GM19395 (cell line): Measurements from ENCODE around the gene CTBP2.
A peak's percentile ranks its signal among the peaks of the same experiment; 100 is the strongest.

Source experiments
- ATAC-seq: cut with Tn5 transposase; IDR thresholded peaks from one replicate; pipeline ENCODE4 v1.9.1; 2021; ENCODE audit warnings: mild to moderate bottlenecking, moderate library complexity; ENCODE audit not compliant: unreplicated experiment

CTBP2 gene

DNA sequence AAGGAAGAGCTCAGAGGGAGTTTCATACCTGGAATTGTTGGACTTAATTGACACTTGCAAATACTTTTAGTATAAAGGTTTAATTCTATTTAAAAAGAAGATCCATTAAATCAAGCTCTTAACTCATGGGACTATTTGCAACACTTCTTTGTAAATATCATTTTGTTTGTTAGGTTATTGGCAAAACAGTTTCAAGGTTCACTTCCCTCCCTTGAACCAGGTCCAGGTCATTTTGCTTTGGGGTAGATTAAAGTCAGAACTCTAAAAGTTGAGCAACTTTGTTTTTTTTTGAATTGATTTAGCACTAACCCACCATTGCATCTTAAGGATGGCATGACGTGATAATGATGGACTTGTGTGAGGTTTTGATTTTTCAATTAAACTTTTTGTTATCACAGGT, 172.6 kb downstream of the CTBP2 start:
- no peak for ATAC-seq

DNA sequence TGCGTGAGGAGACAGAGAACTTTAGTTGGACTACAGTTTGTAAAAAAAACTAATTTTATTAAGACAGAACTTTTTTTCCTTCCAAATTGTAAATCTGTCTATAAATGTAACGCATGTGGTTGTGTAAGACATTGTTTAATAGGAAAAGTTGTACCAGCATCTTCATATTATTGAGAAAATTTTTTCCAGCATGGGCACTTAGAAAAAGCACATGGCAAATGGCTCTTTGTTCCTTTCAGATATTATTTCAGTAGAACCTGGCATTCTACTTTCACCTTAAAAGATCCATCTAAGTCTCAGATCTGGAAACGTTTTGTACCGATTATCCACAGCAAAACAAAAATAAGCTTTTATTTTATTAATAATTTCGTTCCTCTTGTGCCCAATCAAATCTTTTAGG, 175.2 kb downstream of the CTBP2 start:
- no peak for ATAC-seq

DNA sequence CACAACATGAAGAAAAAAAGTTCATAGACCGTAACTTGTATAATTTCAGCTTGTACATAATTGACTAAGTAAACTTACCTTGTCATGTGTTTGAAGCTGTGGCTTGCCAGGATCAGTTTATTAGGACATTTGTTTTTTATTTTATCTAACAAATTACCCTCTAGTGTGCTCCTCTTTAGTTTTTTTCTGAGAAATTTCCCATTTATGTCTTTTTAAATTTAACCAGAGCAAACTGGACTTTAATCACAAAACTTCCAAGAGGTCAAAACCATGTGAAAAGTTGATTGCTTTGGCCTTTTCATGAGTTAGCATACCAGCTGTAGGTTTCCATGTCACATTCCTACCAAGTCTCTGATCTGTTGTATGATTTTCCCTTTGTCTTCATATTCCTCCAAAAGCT, 176.0 kb downstream of the CTBP2 start:
- ATAC-seq, result no peak

DNA sequence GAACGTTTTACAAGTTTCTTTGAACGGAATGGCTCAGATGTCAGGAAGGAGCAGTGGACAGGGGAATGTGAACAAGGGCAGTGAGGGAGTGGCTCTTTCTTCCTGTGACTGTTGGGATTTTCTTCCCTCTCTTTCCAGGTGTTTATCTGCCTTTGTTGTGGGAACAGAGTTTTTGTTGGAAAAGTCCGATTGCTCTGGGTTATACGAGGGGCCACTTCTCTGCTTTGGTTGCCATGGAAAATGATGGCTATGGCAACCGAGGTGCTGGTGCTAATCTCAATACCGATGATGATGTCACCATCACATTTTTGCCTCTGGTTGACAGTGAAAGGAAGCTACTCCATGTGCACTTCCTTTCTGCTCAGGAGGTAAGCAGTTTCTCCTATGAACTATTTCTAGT, 177.0 kb downstream of the CTBP2 start:
- ATAC-seq, result no peak

DNA sequence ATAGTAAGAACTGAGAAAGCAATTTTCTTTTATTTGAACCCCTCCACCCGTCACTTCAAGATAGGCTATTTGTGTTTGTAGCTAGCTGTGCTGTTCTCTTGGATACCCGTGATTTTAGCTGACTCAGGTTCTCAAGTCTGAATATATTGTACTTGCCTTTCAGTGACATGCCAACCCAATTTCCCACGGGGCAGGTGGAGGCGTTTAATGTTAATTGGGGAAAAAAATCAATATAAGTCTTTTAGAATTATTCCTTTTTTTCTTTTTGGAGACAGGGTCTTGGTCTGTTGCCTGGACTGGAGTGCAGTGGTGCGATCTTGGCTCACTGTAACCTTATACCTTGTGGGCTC, 182.0 kb downstream of the CTBP2 start:
- ATAC-seq, result no peak

DNA sequence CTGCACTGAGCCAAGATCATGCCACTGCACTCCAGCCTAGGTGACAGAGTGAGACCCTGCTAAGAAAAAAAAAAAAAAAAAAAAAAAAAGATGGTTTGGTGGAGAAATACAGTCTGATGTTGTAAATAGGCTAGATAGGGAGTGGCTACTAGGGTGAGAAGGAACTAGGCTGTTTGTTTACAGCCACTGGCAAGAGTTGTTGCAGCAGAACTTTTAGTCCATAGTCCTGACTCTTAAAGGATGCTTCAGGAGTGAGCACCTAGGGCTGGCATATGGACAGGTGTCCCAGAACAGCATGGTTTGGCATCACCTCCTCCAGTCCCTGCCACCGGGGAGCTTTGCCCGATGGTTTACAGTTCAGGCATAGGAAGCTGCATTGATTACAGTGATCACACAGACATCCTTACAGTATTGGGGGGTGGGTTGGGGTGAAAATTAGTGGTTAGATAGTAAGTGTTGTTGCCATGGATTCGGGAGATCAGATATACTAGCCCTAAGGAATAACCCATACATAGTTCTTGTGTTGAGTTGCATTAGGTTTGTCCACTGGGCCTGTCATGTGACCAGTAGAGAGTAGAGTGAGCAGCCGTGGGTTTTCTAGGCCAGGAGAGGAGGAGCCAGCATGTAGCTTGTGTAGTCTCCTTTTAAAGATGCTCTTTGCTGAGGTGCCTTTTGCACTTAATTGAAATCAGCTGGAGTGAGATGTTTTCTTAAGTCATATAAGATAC, 182.6 kb downstream of the CTBP2 start:
- ATAC-seq, result no peak

DNA sequence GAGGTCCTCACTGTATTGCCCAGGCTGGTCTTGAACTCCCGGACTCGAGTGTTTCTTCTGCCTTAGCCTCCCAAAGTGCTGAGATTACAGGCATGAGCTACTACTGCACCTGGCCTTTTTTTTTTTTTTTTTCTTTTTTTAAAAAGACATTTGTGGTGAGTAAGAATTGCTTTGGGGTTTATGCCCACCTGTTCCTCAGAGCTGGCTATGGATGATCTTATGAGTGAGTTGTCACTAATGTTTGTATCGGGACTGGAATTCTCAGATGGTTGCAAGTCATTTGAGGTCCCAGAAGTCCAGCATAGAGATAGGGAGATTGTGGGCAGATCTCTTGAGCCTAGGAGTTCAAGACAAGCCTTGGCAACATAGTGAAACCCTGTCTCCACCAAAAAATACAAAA, 183.2 kb downstream of the CTBP2 start:
- ATAC-seq, result no peak

DNA sequence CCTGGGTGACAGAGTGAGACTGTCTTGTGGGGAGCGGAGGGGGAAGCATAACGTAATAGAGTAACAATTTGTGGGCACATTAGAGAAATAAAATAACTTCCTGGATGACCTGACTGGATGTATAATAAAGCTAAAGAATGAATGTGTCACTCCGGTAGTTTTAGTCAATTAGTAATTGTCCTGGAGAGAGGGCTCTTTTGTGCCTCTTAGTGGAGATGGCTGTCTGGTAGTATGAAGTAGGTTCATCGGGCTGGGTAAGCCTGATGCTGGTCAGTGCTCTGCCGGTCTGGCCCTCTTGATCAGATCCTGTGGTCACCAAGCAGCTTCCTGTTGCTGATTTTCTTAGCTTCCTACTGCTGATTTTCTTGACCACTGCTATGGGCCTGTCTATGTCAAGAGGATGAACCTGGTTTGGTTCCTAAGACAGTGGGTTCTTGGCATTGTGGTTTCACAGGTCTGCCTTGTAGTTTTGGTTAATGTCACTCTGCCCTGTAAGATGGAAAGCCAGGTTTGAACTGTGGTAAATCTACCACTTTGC, 184.3 kb downstream of the CTBP2 start:
- peak; percentile 74 for ATAC-seq

DNA sequence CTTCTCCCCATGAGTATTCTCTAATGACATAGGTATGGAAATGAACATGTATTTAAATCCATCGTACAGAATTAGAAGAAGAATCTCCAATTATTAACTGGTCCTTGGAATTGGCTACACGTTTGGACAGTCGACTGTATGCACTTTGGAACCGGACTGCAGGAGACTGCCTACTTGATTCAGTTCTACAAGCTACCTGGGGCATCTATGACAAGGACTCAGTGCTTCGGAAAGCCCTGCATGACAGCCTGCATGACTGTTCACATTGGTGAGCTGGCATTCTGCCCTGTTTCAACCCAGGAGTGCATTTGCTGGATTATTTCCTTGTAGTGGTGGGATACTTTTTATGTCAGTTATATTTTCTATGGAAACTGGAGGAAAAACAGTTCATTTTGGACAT, 186.2 kb downstream of the CTBP2 start:
- ATAC-seq, result no peak

DNA sequence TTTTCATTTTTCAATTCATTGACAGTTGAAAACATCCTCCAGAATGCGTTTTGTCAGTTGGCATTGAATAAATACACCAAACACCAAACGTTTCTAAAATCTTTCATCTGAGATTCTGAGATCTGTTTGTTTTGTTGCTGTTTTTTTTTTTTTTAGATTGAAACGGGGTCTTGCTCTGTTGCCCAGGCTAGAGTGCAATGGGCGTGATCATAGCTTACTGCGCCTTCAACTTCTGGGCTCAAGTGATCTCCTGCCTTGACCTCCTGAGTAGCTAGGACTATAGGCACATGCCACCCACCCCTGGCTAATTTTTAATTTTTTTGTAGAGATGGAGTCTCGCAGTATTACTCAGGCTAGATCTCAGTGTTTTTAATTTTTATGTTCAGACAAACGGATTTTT, 187.7 kb downstream of the CTBP2 start:
- ATAC-seq, result no peak

DNA sequence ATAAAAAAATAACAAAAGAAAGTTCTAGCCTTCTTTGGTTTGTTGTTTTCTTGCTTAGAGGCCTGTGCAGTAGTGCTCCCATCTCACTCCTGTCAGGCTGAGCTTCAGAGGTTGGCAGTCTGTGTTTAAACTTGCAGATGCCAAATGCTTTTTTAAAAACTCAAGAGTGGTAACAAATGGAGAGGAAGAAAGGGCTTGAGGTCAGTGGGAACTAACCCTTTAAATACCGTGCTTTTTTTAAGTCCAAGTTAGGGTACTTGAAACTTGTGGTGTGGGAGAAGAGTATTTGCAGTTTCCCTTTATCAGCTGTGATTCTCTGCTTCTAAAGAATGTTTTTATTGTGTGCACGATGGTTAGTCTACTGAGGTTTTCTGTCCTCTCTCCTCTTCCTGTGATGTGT, 189.1 kb downstream of the CTBP2 start:
- ATAC-seq, result peak; percentile 57

DNA sequence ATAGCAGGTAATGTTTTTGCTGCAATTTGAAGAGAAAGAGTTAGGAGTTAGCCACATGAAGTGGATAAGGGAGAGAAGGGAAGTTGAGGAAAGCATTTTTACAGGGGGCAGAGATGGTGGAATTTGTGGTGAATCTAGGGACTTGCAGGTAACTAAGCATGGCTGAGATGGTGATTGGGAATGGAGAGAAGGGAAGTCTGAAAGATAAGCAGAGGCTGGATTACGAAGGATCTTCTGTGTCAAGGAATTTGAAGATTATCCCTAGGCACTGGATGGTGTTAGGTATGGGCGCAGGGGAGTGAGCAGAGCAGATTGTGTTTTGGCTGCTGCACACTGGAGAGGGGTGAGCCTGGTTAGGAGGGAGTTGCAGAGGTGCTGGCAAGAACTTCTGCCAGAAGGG, 193.1 kb downstream of the CTBP2 start:
- no peak for ATAC-seq

DNA sequence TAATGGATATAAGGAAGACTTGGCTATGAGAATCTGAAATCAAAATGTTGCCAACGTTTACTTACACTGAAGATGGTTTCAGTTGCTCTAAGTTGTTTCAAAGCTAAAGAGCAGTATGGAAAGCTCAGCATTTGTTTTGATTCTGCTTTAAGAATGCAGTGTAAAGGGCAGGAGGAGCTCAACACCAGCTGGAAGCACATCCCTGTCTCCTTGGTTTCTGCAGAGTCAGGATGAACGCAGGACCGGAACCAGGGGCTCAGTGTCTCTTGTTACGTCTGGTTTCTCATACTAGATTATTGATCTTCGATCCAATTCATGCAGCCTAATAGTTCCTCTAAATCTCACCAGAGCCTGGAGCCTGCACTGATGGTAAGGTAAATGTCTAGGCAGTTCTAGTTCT, 194.4 kb downstream of the CTBP2 start:
- ATAC-seq, result no peak

DNA sequence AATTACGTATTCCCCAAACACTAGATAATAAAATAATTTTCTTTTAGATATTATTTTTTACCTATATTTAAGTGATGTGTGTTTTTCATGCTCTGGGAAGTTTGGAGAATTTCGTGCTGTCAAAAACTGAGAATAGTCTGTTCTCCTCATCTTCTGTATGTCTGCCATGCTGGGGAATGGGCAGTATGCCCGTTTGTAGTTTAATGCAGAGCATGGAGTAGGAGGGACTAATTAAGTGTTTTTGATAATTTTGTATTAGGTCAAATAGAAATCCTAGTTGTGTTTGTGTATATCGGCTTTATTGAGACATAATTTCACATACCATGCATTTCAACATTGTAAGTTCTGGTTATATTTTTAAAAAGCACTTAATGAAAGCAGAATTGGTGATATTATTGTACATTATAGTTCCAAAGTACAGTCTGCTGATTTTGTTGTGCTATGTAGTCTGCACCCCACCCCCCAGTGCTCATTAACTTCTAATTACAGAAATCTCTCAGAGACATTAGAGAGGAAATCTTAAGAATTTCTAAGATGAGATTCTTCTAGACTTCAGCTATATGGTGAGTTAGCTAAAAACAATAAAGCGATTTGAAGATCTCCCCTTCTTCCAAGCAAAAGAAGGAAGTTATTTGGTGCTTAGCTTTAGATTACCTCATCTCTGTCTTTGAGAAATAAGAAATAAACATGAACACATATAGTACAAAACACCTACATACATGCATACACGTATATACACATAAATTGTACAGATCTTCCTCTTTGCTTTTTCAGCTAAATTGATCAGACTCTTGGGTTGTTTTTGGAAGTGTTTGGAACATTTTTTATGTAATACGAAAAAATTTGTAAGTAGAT, 196.3 kb downstream of the CTBP2 start:
- no peak for ATAC-seq

DNA sequence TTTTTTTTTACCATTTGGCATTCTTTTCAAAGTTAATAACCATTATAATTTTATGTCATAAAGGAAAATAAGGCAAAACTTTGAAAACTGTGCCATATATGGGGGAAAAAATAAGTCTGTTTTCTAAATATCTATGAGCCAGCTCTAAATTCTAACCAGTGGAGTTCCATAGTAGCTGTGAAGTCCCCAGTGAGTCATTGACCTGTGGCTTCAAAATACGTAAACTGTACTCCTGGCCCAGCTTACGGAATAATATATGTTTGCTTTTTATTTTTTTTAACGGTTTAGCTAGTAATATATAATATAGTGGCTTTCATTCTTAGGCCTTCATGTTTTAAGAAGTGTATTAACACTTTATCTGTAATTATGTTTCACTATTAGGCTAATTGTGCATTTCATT, 197.9 kb downstream of the CTBP2 start:
- ATAC-seq, result no peak

DNA sequence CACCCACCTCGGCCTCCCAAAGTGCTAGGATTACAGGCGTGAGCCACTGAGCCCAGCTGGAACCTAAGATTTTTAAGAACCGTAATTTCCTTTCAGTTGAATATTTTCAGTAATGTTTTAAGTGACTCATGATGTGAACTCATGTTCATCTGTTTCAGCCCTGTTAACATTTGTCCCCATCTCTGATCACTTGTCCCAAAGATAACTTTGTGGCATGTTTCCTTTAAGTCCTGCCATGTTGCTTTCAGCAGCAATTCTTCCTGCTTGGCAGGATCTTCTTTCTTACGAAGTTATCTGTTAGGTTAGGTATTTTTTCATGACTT, 199.2 kb downstream of the CTBP2 start:
- ATAC-seq, result no peak

DNA sequence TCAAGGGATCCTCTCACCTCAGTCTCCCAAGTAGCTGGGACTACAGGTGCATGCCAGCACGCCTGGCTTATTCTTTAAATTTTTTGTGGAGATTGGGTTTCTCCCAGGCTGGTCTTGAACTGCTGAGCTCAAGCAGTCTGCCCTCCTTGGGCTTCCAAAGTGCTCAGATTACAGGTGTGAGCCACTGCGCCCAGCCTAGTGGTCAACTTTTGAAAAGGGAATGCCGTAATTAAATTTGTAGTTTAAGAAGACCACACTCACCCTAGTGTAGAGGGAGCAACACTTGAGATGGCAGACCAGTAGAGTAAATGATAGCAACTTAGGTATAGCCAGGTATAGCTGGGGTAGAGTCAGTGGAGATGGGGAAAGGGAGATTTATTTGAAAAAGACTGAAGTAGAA, 200.8 kb downstream of the CTBP2 start:
- ATAC-seq, result no peak

DNA sequence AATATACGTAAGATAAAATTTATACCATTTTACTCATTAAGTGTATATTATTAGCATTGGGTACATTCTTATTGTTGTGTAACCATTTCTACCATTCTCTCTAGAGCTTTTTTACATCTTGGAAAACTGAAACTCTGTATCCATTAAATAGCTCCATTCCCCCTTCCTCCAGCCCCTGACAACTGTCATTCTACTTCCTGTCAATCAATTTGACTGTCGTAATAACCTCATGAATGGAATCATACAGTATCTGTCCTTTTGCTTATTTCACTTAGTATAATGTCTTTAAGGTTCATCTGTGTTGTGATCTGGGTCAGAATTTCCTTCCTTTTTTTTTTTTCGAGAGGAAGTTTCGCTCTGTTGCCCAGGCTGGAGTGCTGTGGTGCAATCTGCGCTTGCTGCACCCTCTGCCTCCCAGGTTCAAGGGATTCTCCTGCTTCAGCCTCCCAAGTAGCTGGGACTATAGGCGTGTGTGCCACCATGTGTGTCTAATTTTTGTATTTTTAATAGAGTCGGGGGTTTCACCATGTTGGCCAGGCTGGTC, 202.9 kb downstream of the CTBP2 start:
- no peak for ATAC-seq

DNA sequence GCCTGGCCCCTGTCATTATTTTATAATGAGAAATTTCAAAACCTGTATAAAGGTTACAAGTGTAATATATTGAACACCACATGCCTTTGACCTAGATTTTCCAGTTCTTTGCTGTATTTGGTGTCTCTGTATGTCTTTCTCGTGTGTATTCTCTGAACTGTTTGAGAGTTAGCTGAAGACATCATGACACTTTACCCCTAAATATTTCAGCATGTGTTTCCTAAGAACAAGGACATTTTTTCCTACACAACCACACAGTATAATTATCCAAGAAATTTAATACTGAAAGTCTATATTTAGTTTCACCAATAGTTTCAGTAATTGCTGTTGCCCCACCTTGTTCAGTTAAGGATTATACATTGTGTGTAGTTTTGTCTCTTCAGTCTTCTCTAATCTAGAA, 203.6 kb downstream of the CTBP2 start:
- no peak for ATAC-seq

DNA sequence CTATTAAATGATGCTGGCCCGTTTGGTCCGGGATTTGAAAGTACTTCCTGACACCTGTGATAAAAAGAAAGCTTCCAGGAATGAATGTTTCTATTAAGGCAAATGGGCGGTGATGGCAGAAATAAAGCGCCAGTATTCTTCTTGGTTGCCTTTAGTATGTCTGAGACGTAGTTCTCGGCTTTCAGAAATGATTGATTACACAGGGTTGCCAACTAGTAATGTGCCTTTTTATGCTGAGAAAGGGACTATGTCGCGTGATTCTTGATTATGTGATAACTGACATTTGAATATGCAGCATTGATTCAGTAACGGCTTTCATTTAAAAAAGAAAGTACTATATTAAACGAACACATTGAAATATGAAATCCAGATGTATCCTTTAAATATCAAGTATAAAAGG, 204.5 kb downstream of the CTBP2 start:
- no peak for ATAC-seq

DNA sequence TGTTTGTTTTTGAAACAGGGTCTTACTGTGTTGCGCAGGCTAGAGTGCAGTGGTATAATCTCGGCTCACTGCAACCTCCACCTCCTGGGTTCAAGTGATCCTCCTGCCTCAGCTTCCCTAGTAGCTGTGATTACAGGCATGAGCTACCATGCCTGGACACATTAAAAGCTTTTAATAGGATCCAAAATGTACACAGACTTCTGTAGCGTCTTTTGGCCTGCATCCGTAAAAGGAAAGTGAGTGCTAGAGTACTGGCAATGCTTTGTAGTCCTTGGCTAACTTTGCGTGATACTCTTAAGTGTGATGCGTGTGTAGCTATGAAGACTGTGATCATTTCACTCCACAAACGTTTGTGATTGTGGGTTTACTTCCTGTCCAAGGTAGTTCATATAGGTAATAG, 205.1 kb downstream of the CTBP2 start:
- no peak for ATAC-seq

DNA sequence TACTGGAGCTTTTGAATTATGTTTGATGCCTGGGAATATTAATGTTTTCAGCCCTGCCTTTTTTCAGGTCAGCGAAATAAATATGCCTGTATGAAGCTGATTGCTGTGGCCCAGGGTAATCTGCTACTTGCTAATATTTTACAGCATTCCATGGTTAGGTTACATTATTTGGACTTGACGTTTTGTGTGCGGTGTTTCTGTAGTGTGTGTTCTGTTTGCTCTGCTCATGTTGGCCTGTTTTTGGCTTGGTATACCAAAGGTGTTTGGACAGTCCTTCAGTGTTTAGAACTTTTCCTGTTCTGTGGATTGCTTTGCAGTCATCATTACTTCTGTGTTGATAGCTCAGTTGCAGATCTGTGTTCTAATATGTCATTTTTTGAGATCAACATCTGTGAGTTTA, 206.9 kb downstream of the CTBP2 start:
- no peak for ATAC-seq
